Smooth muscle cell of the brain vasculature (primary cell): ENCODE measurements around the gene PADI1.
"Not testable (repeated sequence)": the region's sequence is repeated elsewhere in the genome, so short reads cannot be mapped to it uniquely, and the experiment has no call there.

Experiments used
- DNase-seq: peaks from one replicate; pipeline ENCODE4 v3.0.0-alpha.2; 2012; ENCODE audit warnings: low read depth, low spot score

PADI1 gene

GRCh38 chr1:17239420-17239819 is 34.5 kb downstream of the PADI1 start:
- peak; percentile 93 for DNase-seq

GRCh38 chr1:17241011-17241779 is 36.3 kb downstream of the PADI1 start:
- DNase-seq: not testable (repeated sequence)

- DNase-seq: not testable (repeated sequence)
Observed at GRCh38 chr1:17241780-17242074, 36.8 kb downstream of the PADI1 start.

- DNase-seq: no peak
Observed at GRCh38 chr1:17243274-17243673, 38.3 kb downstream of the PADI1 start.

- no peak for DNase-seq
Observed at GRCh38 chr1:17244821-17245740, 40.2 kb downstream of the PADI1 start.

- DNase-seq: no peak
Observed at GRCh38 chr1:17245816-17246325, 40.9 kb downstream of the PADI1 start.

GRCh38 chr1:17246971-17247370 is 42.0 kb downstream of the PADI1 start:
- DNase-seq: no peak

GRCh38 chr1:17248781-17249180 is 43.9 kb downstream of the PADI1 start, which contains the start of gene PADI3:
TSS of gene PADI3 (plus strand) at chr1:17249098. CDS start at chr1:17249138, 40 bp downstream.
- DNase-seq: no peak

GRCh38 chr1:17250601-17251000 is 45.7 kb downstream of the PADI1 start:
- no peak for DNase-seq

GRCh38 chr1:17251246-17251645 is 46.3 kb downstream of the PADI1 start:
- no peak for DNase-seq

GRCh38 chr1:17251701-17252376 is 46.9 kb downstream of the PADI1 start:
- no peak for DNase-seq

- DNase-seq: no peak
Observed at GRCh38 chr1:17255336-17255735, 50.4 kb downstream of the PADI1 start.

GRCh38 chr1:17258116-17258757 is 53.3 kb downstream of the PADI1 start:
- DNase-seq: no peak

GRCh38 chr1:17258758-17259130 is 53.8 kb downstream of the PADI1 start:
- no peak for DNase-seq

- DNase-seq: no peak
Observed at GRCh38 chr1:17259233-17259873, 54.4 kb downstream of the PADI1 start.

- DNase-seq: no peak
Observed at GRCh38 chr1:17260264-17260663, 55.3 kb downstream of the PADI1 start.

GRCh38 chr1:17260738-17261137 is 55.8 kb downstream of the PADI1 start:
- DNase-seq: no peak

- DNase-seq: no peak
Observed at GRCh38 chr1:17263936-17264335, 59.0 kb downstream of the PADI1 start.

- DNase-seq: no peak
Observed at GRCh38 chr1:17264470-17264869, 59.5 kb downstream of the PADI1 start.

- no peak for DNase-seq
Observed at GRCh38 chr1:17265162-17265561, 60.2 kb downstream of the PADI1 start.

GRCh38 chr1:17265950-17266349 is 61.0 kb downstream of the PADI1 start:
- DNase-seq: no peak
